Left forelimb (tissue), 1 donor: ENCODE results near the gene TRIM17.
"Not testable (repeated sequence)": the region's sequence is repeated elsewhere in the genome, so short reads cannot be mapped to it uniquely, and the experiment has no call there.

ENCODE experiments used
- DNase-seq: peaks from one replicate; pipeline ENCODE4 v3.0.0-alpha.2; 2018; ENCODE audit warnings: low spot score

TRIM17 gene

DNA sequence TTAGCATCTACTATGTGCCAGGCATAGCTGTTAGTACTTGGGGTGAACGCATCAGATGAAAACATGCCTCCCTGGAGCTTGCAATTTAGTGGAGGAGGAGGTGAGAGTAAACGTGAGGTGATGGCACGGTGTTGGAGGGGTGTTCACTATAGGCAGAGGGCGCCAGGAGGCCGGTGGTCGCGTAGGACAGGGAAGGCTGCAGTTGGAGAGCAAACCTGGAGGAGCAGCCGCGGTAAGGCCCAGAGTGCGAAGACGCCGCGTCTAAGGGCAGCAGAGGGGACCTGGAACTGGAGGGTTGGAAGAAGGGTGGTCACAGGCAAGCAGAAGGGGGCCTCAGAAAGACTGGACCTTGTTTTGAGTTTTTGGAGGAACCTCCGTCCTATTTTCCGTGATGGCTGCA is 30.2 kb upstream of the TRIM17 start:
- DNase-seq: no peak

DNA sequence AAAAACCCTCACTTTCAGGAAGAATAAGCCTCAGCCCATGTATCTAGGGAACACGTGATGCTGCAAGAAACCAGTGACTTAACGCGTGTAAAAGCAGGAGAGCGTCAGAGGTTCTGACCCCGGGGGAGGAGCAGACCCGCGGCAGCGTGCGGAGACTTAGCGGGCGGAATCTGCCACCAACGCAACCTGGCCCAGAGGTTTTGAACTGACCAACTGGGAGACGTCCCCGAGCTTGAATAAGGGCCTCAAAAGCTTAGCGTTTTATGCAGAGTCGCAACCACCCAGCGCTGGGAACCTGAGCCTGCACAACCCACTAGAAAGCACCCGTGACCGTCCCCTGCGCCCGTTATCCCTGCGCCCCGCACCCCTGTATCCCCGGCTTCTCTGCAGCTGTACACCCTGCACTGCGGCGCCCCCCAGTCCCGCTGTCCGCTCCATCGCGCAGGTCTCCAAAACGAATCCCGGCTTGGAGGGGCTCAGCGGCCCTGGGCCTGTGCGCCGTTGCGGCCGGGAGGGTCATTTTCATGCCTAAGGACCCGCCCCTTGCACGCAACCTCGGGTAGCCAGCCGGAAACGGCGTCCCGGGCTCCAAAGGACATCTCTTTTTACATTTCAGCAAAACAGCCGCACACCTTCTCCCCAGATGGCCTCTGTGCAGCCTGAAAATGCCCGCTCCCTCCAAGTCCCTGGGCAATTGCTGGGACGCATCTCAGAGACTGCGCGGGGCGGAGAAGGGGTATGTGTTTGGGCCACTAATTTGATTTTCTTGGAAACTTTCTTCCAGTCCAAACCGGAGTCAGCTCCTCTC is 29.4 kb upstream of the TRIM17 start:
- no peak for DNase-seq

DNA sequence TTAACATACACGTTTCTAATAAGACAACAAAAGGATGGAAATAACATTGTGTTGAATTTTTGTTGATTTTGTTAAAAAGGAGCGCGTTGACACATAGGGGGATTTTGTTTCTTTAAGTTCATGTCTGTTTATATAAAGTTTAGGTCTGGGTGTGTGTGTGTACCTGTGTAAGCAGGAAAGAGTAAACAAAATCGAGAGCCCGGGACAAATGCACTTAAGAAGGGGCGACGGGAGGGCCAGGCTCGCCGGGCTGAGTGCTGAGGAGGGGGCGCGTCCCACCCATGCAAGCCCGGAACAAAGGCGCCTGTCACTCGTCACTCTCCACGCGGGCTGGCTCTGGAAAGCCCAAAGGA is 28.8 kb upstream of the TRIM17 start:
- no peak for DNase-seq

DNA sequence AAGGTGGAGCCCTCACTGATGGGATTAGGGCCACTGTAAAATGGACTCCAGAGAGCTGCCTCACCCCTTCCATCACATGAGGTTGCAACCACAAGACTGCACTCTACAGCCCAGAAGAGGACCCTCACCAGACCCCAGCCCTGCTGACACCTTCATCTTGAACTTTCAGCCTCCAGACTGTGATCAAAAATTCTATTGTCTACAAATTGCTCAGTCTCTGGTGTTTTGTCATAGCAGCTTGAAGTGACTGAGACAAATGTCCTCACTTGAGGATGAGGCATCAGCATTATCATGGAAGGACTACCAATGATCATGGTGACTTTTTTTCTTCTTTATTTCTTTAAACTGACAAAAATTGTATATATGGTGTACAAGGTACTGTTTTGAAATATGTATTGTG is 26.7 kb upstream of the TRIM17 start:
- DNase-seq: no peak

DNA sequence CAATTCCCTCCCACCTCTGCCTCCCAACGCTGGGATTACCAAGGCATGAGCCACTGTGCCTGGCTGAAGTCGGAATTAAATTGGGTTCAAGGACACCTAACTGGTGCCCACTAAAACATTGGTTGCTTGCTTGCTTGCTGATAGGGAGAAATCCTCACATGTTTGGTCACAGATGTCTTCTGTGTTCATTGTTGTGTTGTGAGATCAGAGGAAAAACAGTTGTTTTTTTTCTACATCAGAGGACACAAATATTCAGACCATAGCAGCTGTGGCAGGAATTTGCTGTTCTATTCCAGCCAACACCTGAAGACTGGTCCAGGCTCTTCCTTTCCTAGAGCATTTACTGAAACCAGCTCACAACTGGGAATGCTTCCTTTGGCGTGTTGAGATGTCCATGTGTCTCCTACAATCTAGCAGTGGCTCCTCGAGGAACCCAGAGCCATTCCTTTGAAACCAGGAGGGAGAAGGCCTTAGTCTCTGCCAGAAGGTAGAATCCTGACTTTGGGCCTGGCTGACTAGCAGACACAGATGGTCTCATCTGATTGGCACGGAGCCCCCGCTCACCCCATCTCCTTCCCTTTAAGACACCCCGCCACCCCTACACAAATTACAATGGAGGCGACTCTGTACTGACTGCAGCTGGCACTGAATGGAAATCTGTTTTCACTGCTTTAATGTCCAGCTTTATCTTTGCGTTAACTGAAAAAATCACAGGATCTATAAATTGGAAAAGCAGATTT is 24.3 kb upstream of the TRIM17 start:
- no peak for DNase-seq

DNA sequence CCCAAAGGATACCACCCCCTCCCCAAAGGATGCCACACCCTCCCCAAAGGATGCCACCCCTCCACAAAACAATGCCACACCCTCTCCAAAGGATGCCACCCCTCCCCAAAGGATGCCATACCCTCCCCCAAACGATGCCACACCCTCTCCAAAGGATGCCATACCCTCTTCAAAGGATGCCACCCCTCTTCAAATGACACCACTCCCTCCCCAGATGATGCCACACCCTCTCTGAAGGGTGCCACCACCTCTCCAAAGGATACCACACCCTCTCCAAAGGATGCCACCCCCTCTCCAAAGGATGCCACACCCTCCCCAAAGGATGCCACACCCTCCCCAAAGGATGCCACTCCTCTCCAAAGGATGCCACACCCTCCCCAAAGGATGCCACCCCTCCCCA is 21.6 kb upstream of the TRIM17 start:
- DNase-seq: no peak

DNA sequence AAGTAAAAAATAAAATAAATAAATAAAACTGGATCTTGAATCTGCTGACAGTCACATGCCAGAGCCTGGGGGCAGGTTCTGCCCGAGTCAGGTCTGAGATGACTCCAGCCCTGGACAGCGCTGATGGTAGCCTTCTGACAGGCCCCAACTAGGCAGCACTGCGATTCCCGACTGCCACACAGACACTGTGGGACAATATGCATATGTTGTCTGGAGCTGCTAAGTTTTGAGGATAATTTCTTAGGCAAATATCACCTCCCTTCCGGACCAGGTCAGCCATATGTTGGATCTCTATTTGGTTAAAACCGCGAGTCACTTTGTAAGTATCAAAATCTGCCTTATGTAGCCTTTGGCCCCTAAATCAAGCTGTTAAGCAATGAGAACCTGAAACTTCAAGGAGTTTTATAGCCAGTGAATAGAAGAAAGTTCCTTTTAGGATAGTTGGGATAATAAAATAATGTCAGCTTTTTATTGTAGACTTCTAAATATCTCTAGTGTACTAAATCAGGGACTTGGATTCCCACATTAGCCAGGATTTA is 20.8 kb upstream of the TRIM17 start:
- DNase-seq: no peak

DNA sequence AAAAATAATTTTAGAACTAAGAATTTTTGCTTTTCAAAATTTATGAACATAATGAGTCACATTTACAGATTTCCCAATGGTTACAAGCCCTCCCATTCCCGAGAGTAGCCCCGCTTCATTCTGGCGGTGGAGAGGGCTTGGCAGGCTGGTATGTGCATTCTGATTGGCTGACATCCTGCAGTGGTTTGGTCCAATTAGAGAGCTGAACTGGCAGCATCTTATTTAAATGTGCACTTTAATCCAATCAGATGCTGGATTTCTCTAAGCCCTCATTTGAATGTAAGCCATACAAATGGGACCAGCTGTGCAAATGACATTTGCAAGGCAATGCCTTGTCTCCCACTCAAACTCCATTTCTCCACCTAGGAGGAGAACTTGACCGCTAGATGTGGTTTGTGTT is 18.0 kb upstream of the TRIM17 start:
- no peak for DNase-seq

DNA sequence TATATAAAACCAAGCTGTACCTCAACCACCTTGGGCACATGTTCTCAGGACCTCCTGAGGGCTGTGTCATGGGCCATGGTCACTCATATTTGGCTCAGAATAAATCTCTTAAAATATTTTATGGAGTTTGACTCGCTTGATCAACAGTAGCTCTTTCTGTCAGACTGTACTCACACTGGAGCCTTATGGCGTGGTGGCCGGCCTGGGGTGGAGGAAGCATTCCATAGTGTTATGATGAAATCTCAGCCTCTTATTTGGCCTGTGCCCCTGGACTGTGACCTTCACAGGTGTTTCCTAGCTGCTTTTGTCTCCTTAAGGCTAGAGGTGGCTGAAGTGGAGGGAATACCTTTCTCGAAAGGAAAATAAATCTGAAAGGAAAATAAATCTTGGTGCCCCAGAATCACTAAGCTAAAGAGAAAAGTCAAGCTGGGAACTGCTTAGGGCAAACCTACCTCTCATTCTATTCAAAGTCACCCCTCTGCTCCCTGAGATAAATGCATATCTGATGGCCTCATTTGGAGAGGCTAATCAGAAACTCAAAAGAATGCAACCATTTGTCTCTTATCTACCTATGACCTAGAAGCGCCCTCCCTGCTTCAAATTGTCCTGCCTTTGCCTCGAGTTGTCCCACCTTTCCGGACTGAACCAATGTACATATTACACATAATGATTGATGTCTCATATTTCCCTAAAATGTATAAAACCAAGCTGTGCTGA is 16.8 kb upstream of the TRIM17 start:
- DNase-seq: not testable (repeated sequence)

DNA sequence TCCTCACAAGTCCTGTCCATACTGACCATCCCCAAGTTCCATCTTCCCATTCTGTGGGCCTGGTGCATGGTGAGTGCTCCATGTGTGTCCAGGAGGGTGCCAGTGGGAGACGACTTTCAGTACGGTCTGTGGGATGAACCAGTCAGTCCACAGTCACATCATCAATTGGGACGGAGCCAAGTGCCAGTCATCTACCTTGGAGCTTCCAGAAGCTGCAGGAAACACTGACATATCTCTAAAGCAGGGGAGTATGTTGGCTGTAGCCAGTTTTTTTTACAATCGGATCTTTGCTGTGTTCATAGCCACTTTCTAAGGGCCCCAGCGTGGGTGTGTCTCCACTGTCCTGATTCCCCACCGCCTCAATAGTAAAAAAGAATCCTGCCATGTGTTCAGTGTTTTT is 13.6 kb upstream of the TRIM17 start:
- DNase-seq: no peak

DNA sequence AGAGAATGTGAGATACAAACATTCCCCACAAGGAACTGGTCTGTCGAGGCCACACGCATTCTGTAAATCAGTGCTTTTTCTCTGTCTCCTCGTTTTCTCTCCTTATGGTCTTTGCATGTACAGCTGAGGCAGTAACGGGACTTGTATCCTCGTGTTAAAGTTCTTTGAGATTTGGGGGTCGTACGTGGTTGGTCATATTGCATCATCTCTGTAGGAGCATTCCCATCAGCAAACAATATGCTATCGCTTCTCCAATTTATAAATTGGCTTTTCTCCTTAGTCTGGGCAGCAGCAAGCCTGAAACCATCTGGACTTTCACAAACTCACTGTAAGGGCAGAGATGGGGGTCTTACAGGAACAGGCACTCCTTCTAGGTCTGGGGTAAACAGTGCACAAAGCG is 13.0 kb upstream of the TRIM17 start:
- no peak for DNase-seq

DNA sequence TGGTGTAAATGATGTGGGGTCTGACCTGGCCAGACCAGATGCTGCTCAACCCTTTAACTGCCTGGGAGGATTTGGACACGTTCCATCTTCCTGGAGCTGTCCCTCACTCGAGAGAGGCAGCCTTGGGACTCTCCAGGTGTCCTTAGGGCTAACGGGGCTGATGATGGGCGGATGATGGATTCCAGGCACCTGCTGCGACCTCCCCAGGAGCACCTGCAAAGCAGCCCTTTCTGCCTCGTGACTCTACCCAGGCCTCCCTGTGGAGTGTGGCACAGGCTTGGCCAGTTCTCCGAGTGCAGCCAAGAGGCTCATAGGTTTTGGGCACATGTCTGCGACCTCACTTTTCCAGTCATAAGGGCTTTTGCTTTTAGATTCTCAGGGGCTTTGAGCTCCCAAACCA is 12.3 kb upstream of the TRIM17 start:
- DNase-seq: no peak

DNA sequence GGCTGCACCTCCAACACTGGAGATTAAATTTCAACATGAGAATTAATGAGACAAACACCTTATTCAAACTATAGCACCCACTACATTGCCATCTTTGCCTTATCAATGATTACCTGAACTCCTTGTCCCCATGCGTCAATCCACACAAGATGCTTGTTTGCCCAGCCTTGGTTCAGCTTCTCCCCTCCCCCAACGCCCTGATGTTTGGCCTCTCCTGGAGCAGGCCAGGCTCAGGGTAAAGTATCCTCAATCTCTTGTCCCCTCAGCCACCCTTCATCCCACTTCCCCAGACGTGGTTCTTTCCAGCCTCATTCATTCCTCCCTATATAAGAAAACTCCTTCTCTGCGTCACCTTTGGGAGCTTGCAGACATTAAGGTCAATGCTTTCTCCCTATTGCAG is 11.8 kb upstream of the TRIM17 start:
- no peak for DNase-seq

DNA sequence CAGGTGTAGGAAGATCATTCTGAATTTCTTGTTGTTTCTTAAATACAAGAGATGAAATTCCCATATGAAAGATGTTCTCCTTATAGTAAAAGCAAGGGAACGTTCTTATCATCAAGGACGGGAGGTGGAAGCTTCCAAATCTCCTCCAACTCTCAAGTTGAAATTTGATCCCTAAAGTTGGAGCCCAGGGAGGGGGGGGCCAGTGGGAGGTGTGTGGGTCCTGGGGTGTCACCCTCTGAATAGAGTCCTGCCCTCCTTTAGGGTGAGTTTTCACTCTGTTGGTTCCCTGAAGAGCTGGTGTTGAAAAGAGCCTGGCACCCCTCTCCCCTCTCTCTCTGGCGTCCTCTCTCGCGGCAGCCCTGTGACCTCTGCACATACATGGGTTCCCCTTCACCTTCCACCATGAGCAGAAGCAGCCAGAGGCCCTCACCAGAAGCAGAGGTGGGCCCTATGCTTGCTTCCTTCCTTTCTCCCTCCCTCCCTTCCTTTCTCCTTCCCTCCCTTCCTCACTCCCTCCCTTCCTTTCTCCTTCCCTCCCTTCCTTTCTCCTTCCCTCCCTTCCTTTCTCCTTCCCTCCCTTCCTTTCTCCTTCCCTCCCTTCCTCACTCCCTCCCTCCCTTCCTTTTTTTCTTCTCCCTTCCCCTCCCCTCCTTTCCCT is 10.0 kb upstream of the TRIM17 start:
- DNase-seq: no peak

DNA sequence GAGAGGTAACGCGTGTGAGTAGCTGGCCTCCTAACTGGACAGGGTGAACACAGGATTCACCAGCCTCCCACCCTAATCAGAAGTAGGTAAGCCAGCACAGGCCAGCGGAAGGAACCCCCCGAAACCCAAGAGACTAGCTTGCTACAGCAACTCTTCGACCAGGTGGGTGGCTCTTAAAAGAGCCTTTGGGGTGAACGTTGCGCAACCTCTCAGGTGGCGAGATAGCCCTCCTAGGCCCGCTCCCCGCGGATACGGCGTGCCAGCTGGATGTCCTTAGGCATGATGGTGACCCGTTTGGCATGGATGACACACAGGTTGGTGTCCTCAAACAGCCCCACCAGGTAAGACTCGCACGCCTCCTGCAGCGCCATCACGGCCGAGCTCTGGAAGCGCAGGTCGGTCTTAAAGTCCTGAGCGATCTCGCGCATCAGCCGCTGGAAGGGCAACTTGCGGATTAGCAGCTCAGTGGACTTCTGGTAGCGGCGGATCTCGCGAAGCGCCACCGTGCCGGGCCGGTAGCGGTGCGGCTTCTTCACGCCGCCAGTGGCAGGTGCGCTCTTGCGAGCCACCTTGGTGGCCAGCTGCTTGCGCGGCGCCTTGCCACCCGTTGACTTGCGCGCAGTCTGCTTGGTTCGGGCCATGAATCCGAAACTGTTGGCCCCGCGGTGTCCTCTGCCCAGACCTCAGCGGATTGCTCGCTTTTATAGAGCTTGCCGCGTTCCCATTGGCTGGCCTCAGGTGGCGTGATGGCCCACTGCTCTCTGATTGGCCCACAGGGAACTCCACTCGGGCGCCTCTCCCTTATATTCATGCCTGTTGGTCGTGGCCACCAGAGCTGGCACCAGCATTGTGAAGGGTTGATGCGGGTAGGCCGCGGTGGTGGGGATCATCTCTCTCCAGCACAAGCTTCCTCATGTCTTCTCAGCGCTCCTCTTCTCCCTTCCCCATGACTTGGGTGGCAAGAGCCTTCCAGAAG is 8.3 kb upstream of the TRIM17 start:
- DNase-seq: no peak

DNA sequence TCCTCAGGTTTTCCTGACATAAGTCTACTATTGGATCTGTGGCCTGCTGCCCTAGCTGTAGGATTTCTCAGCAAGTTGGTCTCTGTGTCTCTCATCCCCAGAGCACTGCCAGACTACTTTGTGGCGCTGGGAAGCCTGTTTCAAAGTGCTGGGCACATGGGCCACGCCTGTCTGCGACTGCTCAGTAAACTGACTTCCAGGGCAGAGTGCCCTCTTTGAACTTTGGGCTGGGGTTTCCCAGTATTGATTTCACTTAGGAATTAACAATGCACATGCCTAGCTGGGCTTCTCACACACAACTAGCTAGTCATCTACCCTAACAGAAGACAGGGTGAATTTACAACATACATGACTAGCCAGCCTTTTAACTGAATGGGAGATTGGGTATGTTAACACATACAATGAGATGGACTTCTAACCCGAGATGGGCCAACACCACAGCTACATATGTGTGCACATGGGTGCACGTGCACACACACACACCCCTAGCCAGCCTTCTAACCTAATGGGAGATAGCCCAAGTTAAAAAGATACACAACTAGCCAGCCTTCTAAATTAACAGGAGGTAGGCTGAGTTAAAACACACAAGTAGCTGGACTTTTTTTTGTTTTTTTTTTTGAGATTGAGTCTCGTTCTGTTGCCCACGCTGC is 6.9 kb upstream of the TRIM17 start:
- DNase-seq: no peak

DNA sequence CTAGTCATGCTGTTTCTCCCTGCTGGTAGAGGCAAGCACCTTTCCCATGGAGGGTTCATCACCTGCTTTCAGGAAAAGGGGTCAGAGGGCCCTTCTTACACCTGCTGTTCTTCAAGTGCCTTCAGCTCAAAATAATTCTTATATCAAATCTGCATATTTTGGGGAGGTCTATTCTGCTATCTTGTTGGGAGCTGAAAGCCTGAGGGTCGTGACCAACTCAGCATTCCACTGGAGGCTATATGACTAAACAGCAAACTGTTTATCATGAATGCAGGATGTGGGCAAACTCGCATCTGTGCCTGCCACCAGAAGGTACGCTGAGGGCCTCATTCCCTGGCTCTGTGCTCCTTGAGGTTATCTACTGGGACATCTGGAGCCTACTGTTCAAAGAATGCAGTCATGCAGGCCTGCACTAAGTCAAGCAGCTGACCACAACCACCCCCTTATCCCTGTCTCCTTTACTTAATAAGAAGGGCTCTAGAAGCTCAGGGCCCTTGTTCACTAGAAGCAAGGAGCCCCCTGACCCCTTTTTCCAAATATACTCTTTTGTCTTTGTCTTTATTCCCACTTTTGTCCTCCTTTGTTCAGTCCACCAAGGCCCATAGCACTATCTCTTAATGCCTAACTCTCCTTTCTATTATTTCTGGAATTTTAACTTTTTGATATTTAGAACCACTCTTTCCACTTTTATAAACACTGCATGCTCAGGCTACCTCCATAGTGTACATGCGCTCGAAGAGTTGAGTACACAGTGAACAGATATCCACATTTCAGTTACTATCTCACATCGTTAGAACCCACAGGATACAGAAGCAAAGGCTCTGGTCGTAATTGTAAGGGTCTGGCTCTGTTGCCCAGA is 4.5 kb upstream of the TRIM17 start:
- no peak for DNase-seq

DNA sequence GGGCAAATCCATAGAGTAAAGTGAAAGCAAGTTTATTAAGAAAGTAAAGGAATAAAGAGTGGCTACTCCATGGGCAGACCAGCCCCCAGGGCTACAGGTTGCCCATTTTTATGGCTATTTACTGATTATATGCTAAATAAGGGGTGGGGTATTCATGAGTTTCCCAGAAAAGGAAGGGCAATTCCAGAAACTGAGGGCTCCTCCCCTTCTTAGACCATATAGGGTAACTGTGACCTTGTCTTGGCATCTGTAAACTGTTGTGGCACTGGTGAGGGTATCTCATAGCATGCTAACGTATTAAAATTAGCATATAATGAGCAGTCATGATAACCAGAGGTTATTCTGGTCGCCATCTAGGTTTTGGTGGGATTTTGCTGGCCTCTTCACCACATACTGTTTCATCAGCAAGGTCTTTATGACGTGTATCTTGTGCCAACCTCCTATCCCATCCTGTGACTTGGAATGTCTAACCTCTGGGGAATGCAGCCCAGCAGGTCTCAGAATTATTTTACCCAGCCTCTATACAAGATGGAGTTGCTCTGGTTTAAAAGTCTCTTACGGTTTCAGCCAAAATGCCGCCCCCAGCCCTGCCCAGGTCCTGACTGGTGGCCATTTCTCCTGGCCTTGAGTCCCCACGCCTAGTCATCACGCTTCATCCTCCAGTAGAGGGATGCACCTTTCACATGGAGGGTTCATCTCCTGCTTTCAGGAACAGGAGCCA is 982 bp upstream of the TRIM17 start:
- DNase-seq: no peak

DNA sequence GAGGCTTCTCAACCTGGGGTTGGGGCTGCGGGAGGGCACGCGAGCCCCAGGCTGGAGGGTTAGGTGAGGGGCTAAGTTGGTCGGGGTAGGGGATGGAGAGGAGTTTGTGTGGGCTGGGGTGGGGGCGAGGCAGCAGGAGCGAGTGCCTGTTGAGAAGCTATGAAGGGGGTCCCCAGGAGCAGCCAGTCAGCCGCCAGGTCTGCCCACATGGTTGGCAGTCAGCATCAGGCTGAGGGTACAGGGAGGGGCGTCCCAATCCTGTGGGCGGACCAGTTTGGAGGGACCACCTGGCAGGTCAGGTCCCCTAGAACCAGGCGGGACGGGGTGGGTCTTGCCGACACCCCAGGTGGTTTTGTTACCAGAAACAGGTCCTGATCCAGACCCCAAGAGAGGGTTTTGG is 400 bp upstream of the TRIM17 start:
- DNase-seq: no peak
